H7 (cell line): ENCODE results near the gene LRCH3. TPM values are rescaled to one million over a fixed set of nuclear protein-coding genes. Genes with fewer than 3 reads are reported as not detected.

ENCODE experiments used
- DNase-seq: peaks from one replicate; pipeline ENCODE4 v3.0.0; 2012
- H3K27me3 ChIP-seq: 2 replicates; pipeline ENCODE4 v1.6.0; 2011; ENCODE audit warnings: mild to moderate bottlenecking, low read length; ENCODE audit not compliant: control insufficient read depth, insufficient read depth
- H3K36me3 ChIP-seq: replicated peaks from 2 replicates; pipeline ENCODE4 v1.5.1; 2011; ENCODE audit warnings: low read length; ENCODE audit not compliant: control insufficient read depth, insufficient read depth
- H3K4me3 ChIP-seq: 2 replicates; pipeline ENCODE4 v1.5.1; 2011; ENCODE audit warnings: low read depth, mild to moderate bottlenecking, control low read depth, low read length, moderate library complexity; ENCODE audit not compliant: insufficient read depth
- total RNA-seq: library from RNA; depleted of rRNA; stranded (reverse); fragments of >200 nt; shearing (Covaris generic); gene quantifications from 2 replicates; pipeline ENCODE4 v1.2.3, GENCODE V29; 2014

LRCH3 gene
- total RNA-seq, 1 experiment from 2014 or later, result 21.5 TPM

DNA sequence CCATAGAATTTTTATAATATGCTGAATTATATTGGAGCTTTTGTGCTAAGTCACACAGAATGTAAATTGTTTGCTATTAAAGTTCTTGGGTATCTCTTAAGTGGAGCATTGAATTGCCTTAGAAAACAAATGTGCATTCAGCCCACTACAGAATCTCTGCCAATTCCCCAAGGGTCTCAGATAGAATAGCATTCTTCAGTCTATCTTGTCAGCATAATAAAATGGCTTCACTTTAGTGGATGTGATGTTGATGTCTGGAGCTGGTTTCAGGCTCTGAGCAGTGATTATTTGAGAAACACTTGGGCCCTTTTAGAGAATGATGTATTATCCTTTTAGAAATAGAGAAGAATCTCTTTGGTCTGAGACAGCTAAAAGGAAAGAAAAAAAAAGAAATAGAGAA, 45.2 kb downstream of the LRCH3 start:
- no peak overlapping the region for H3K4me3 ChIP-seq
- H3K27me3 ChIP-seq, result no peaks in the 10 kb centered on the region
- DNase-seq, result no peak
- peaks cover 12% of the 10 kb centered on the region for H3K36me3 ChIP-seq

DNA sequence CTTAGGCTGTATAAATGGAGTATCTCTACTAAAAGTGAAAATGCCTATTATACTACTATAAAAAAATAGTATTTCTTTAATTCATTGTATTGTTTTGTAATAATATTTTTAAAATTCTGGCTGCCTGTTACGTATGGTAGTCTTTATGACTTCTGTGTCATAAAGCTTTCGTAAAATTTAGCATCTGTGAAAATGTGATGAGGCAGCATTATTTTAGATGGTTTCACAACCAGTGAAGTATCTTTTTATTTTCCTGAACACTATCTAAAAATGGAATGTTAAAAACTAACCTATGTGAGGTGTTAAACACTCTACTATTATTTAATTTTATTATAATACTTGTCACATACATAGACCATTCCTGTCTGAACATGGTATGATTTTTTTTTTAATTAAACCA, 46.2 kb downstream of the LRCH3 start:
- no peaks in the 10 kb centered on the region for H3K27me3 ChIP-seq
- no peak for DNase-seq
- H3K4me3 ChIP-seq, result no peak overlapping the region
- H3K36me3 ChIP-seq, result peaks cover 15% of the 10 kb centered on the region

DNA sequence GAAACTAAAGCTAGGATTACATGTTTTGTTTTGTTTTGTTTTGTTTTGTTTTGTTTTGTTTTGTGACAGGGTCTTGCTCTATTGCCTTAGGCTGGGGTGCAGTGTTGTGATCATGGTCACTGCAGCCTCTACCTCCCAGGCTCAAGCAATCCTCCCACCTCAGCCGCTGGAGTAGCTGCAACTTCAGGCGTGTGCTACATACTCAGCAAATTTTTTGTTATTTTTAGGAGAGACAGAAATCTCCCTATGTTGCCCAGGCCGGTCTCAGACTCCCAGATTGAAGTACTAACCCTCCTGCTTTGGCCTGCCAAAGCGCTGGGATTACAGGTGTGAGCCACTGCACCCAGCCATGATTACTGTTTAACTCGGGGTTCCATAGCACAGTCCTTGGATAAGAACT, 50.7 kb downstream of the LRCH3 start:
- H3K27me3 ChIP-seq, result no peaks in the 10 kb centered on the region
- H3K36me3 ChIP-seq, result peaks cover 16% of the 10 kb centered on the region
- no peak for DNase-seq
- no peak overlapping the region for H3K4me3 ChIP-seq

DNA sequence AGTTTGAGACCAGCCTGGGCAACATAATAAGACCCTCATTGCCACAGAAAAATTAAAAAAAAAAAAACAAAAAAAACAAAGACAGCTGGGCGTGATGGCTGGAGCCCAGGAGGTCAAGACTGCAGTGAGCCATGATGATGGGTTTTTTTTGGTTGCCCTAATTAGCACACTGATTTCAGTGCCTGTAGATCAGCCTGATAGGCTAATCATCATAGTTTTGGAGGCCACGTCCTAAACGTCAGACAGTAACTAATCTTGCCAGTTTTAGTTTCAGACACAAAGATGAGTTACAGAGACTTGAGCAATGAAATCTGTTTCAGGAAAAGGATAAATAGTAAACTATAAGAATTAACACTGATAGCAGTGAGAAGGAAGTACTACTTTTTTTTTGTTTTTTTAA, 55.4 kb downstream of the LRCH3 start:
- Histone ChIP-seq H3K4me3 (no peak overlapping the region), H3K27me3 (no peaks in the 10 kb centered on the region), H3K36me3 (peaks cover 14% of the 10 kb centered on the region)
- DNase-seq, result no peak

DNA sequence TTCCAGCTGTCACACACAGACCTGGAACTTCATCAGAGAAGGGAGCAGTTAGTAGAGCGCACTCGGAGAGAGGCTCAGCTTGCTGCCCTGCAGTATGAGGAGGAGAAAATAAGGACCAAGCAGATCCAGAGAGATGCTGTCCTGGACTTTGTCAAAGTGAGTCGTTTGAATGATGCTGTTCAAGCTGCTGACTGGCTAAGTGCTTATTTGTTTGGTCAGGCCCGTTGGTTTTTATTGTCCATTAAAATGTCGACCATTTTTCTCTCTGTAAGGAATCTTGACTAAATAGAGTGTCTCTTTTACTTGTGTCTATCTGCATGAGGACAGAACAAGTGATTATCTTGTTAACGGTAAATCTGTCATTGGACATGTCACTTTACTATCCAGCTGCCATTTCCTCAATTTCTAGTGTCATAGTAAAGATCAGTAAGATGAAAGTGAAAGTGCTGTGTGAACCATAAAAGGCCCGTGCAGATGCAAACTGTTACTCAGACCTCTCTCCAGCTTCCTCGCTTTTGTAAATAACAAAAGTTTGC, 56.9 kb downstream of the LRCH3 start:
- DNase-seq, result no peak
- H3K27me3 ChIP-seq, result no peaks in the 10 kb centered on the region
- H3K36me3 ChIP-seq, result peaks cover 11% of the 10 kb centered on the region
- H3K4me3 ChIP-seq, result no peak overlapping the region

DNA sequence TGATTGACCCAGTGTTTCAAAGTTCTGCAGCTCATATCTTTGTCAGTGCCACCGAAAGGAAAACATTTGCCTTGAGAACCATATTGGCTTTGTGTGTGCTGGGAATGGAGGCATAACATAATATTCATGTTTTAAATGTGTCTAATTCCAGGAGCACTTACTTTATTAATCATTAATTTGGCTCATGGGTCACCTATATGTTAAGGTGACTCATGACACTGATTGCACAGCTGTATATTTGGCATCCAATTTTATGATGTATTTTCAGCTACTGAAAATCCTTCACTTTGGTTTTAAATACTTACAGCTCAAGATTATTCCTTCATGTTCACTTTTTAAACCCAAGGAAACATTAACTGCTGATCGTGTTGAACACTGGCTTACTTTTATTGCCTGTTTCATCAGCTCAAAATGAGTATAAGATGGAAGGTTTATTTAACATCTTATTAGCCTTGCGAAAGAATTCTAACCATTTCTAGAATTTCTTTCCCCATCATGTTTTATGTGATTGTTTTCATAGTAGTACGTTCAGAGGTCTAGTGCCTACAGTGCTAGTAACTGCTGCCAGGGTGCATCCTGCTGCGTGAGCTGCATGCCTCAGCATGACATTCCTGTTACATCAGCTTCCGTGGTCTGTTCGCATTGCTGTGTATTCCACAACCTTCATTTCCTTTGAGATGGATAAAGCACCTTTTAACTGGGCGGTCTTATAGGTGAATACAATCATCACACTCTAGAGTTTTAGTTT, 63.7 kb downstream of the LRCH3 start:
- Histone ChIP-seq H3K27me3 (no peaks in the 10 kb centered on the region), H3K4me3 (no peak overlapping the region), H3K36me3 (no peaks in the 10 kb centered on the region; the same call in none of the 2 replicates)
- peak; percentile 47 for DNase-seq

DNA sequence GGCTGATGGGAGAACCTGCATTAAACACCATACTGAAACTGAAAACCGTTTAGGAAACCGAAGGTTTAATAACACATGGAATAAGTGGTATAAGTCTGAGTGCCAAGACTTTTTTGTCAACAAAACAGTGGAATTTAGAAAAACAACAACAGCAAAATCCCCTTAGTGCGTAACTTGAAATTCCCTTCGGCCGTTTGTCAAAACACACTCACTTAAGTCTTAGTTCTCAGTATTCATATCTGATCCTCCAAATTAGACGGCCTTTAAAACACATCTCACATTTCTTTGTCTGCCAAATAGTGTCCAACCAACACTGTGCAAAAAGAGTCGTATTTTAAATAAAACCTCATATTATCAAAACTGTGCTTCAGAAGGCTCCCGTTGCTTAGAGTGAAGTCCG, 64.5 kb downstream of the LRCH3 start:
- no peaks in the 10 kb centered on the region; the same call in none of the 2 replicates for H3K36me3 ChIP-seq
- no peak overlapping the region for H3K4me3 ChIP-seq
- H3K27me3 ChIP-seq, result no peaks in the 10 kb centered on the region
- no peak for DNase-seq

DNA sequence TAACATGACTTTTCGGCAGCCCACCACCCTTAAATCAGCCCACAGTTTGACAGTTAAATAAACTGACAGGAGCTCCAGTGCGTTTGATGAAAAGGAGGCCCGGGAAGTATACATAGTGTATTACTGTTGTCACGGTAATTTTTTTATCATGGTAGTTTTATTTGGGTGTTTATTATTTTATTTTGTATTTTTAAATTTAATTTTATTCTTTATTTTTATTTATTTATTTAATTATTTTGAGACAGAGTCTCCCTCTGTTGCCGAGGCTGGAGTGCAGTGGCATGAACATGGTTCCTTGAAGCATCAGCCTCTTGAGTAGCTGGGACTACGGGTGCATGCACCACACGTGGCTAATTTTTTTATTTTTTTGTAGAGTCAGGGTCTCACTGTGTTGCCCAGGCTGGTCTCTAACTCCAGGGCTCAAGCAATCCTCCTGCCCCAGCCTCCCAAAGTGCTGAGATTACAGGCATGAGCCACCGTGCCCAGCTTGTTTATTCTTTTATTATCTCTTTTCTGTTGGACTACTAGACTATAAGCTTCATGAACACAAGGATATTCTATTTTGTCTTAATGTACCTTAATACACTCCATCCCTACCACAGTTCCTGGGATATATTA, 65.3 kb downstream of the LRCH3 start:
- Histone ChIP-seq H3K36me3 (no peaks in the 10 kb centered on the region; the same call in none of the 2 replicates), H3K4me3 (no peak overlapping the region), H3K27me3 (no peaks in the 10 kb centered on the region)
- no peak for DNase-seq

DNA sequence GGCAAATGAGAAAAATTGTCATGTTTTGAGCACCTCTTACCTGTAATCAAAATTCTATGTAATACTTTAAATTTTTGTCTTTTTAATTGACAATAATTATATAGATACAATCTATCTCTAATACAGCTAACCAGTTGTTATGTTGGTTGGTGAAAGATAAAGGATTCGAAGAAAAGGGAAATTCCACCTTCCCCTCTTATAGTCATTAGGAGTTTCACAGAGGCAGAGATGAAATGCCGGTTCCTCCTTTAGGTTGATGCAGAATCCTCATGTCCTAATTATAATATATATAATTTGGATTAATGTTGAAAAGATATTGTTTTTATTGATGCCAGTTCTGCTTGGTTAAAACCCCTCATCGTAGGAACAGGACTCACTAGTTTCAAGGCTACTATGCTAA, 67.1 kb downstream of the LRCH3 start:
- Histone ChIP-seq H3K27me3 (no peaks in the 10 kb centered on the region), H3K4me3 (no peak overlapping the region), H3K36me3 (no peaks in the 10 kb centered on the region; the same call in none of the 2 replicates)
- DNase-seq, result no peak

DNA sequence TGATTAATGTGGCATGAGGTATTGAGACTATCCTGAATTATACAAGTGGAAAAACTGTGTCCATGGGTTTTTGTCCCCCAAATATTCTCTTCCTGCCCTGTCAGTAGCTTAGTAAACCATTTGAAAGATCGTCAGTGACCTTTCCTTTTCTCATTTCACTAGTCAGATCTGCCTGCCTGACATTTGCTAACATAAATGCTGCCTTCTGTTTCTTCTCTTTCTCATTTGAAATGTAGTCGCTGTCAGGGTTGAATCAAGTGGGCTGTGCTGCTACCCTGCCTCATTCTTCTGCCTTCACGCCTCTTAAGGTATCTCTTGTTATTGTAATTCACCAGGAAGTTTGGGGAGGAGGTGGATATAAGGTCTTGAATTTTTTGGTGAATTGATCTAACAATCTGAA, 67.5 kb downstream of the LRCH3 start:
- H3K4me3 ChIP-seq, result no peak overlapping the region
- no peaks in the 10 kb centered on the region; the same call in none of the 2 replicates for H3K36me3 ChIP-seq
- peak; percentile 25 for DNase-seq
- H3K27me3 ChIP-seq, result no peaks in the 10 kb centered on the region

DNA sequence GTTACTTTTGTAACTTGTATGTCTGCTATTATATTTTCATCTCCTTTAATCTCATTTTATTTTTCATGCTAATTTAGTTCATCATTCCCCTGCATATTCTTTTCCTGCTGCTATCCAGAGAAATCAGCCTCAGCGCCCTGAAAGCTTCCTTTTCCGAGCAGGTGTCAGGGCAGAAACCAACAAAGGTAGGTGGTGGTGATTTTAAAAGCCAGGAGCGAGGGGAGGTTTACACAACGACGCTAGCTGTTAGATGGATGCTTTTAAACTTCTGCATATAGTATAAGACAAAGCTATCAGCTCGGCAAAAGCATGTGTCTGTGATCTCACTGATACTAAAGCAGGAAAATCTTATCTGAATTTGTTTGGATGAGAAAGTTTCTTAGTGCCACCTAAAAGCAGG, 75.0 kb downstream of the LRCH3 start:
- DNase-seq, result no peak
- Histone ChIP-seq H3K36me3 (peaks cover 3% of the 10 kb centered on the region), H3K4me3 (no peak overlapping the region), H3K27me3 (no peaks in the 10 kb centered on the region)

DNA sequence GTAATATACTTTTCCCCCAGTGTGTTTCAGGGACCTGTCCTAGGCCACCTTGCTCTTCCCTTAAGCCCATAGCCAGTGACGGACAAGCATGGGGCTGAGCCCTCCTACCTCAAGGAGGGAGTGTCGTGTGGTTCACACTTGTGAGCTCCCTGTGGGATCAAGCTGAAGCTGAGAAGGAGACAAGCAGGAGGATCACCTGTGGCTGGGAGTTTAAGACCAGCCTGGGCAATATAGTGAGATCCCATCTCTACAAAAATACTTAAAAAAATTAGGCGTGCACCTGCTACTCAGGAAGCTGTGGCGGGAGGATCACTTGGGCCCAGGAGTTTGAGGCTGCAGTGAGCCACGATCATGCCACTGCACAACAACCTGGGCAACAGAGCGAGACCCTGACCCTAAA, 82.3 kb downstream of the LRCH3 start:
- DNase-seq, result no peak
- Histone ChIP-seq H3K36me3 (peaks cover 10% of the 10 kb centered on the region), H3K4me3 (no peak overlapping the region), H3K27me3 (no peaks in the 10 kb centered on the region)

DNA sequence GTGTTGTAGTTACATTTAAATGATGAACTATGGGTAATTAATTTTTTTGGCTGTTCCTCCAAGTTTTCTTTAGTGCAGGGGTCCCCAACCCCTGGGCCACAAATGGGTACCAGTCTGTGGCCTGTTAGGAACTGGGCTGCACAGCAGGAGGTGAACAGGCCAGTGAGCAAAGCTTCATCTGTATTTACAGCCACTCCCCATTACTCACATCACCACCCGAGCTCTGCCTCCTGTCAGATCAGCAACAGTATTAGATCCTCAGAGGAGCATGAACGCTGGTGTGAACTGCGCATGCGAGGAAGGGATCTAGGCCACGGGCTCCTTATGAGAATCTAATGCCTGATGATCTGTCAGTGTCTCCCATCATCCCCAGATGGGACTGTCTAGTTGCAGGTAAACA, 83.0 kb downstream of the LRCH3 start:
- Histone ChIP-seq H3K27me3 (no peaks in the 10 kb centered on the region), H3K4me3 (no peak overlapping the region), H3K36me3 (peaks cover 10% of the 10 kb centered on the region)
- DNase-seq, result no peak

DNA sequence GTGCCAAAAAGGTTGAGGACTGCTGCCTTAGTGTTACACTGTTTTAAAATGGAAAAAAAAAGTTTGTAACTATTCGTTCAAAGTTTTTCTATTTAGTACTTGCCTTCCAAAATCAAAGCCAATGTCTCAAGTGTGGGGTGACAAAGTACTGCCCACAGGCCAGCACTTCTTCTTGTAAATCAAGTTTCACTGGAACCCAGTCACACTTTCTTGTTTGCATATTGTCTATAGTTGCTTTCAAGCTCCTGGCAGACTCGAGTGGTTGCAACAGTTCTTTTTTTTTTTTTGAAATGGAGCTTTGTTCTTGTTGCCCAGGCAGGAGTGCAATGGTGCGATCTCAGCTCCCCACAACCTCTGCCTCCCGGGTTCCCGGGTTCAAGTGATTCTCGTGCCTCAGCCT, 83.6 kb downstream of the LRCH3 start:
- Histone ChIP-seq H3K4me3 (no peak overlapping the region), H3K27me3 (no peaks in the 10 kb centered on the region), H3K36me3 (peaks cover 10% of the 10 kb centered on the region)
- DNase-seq, result no peak

DNA sequence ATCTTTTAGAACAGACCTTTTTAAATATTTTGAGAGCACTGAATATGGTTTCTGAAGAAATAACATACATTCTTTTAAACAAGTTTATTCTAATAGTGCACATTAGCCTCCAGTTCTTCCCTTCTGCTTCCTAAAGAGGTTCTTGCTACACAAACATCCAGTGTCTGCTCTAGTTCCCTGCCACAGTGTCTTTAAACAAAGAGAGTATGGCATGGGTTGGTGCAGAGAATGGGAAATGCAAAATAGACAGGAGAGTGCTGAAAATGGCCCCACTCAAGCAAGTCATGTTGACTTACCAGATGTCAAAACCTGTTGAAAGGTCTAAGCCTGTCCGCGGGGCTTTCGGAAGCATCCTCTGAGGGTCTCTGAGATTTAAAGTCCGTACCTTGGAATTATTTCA, 86.8 kb downstream of the LRCH3 start:
- H3K4me3 ChIP-seq, result no peak overlapping the region
- H3K36me3 ChIP-seq, result peaks cover 7% of the 10 kb centered on the region
- no peaks in the 10 kb centered on the region for H3K27me3 ChIP-seq
- no peak for DNase-seq
